ENCODE results near the gene GRID1.
"Not testable (repeated sequence)": the region's sequence is repeated elsewhere in the genome, so short reads cannot be mapped to it uniquely, and the experiment has no call there.

Gene GRID1

DNA sequence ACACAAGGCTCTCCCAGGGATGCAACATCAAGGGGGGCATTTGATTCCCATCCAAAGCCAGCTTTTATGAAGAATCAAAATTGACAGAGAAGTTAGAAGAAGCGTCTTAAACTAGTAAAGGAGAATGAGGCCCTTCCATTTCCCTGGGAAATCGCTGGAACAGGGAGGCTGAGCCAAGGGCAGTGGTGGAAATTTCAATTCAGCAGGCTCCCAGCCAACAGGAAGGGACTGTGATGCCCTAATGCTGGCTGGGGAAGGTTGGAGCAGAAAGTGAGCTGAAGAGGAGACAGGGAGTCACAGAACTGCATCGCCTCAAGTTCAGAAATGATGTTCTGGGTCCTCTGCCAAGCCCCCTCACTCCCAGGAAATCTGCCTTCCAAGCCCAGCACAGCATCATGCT lies 517.3 kb downstream of the GRID1 start:
- no peak for DNase-seq

GRCh38 chr10:85848756-85849155 lies 517.8 kb downstream of the GRID1 start:
- no peak for DNase-seq

DNA sequence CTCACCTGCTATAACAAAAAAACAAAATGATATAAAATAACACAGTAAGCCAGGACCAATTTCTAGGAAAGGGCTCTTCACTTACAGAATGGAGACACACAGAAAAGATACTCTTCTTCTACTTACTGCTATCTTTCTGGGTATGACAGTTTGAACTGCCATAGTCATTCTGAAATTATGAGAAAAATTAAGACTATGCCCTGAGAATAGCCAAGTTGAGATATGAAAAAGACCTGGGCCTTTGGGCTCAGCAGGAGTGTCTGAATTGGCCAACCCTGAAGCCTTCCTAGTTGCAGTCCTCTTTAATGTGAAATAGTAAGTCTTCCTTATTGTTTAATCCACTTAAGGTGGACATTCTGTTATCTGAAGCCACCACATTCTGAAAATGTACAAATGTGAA lies 519.5 kb downstream of the GRID1 start:
- no peak for DNase-seq

- not testable (repeated sequence) for DNase-seq
Measured at GRCh38 chr10:85838660-85839059, 527.9 kb downstream of the GRID1 start.

DNA sequence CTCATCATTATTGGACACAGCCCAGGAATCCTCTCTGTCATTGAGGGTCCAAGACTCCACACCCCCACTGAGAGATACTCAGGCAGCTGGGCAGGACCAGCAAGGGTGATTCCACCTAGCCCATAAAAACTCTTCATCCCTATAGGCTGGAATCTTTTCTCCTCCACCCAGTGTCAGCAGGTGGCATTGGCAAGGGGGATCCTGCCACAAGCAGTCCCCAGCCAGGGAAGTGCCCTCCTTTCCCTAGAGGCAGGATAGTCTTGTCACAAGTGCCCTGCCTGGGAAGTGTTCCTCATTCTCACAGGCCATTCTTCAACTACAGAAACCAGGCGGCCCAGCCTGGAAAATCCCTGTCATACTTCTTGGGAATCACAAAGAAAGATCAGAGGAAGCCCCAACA lies 533.6 kb downstream of the GRID1 start:
- no peak for DNase-seq

DNA sequence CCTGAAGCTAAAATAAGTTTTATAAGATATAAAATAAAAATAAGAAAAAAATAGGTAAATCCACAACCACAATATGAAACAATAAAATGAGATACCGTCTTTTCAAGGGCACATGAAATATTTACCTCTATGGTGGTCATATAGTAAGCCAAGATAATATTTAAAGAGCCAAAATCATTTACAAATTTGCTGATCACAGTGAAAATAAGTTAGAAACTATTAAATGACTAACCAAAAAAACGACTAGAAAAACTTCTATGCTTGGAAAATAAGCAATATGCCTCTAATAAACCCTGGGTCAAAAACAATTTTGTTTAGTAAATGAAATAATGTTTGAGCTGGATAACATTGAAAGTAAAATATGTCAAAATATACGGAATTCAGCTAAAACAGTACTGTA lies 535.2 kb downstream of the GRID1 start:
- no peak for DNase-seq

DNA sequence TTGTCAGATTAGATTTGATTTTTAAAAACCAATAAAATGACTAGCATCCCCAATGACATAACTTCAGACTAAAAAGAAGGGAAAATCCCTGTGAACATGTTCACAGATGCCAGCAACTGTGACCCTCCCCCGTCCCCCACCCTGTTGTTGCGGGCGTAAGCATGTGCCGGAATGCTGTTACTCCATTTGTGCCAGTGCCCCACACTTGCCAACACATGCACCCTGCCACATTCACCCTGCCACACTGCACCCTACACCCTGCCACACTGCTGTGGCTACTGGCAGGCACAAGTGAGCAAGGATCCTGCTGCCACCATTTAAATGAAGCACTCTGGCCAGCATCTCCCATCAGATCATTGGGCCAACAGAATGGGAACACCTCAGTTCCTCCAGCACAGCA lies 540.2 kb downstream of the GRID1 start:
- no peak for DNase-seq

GRCh38 chr10:85811405-85811804 lies 555.2 kb downstream of the GRID1 start:
- DNase-seq, result no peak

DNA sequence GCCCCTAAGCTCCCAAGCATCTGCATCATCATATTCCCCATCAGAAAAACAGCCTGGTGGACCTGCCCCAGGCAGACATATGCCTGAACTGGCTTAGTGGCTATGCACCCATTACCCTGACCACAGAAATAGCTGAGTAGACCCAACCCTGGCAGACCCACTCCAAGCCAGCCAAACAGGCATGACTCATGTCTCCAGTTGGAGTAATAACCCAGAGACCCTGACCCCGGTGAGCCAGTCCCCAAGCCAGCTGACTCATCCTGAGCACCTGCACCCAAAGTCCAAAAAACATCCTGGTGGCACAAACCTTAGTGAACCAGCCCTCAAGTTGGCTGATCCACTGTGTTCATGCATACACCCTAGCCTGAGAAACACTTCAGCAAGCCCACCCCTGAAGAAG lies 555.9 kb downstream of the GRID1 start:
- no peak for DNase-seq

GRCh38 chr10:85795460-85795859 lies 571.1 kb downstream of the GRID1 start:
- peak; percentile 12 for DNase-seq

GRCh38 chr10:85794553-85794952 lies 572.0 kb downstream of the GRID1 start:
- no peak for DNase-seq

- no peak for DNase-seq
Measured at GRCh38 chr10:85792533-85792858, 574.1 kb downstream of the GRID1 start.

GRCh38 chr10:85791818-85792532 lies 574.6 kb downstream of the GRID1 start:
- peak; percentile 31 for DNase-seq

GRCh38 chr10:85789982-85790789 lies 576.4 kb downstream of the GRID1 start:
- DNase-seq, result no peak

GRCh38 chr10:85789125-85789524 lies 577.5 kb downstream of the GRID1 start:
- DNase-seq, result no peak

DNA sequence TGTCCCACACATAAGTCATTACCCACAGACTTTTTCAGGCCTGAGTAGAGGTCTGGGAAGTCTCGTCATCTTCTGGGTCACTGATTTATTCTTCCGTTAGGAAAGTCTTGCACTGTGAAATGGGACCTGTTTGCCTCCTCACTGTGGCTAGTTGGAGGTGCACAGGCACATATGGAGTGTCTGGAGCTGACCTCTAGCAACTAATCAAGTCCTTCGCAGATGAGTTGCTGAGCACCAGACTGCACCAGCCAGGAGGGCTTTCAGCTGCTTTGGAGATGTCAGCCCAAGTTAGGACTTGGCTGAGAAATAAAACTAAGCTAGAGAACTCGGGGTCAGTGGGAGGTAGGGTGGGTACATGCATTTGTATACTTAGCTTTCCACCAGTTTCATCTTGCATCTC lies 578.0 kb downstream of the GRID1 start:
- DNase-seq, result no peak

GRCh38 chr10:85787881-85788280 lies 578.7 kb downstream of the GRID1 start:
- no peak for DNase-seq

DNA sequence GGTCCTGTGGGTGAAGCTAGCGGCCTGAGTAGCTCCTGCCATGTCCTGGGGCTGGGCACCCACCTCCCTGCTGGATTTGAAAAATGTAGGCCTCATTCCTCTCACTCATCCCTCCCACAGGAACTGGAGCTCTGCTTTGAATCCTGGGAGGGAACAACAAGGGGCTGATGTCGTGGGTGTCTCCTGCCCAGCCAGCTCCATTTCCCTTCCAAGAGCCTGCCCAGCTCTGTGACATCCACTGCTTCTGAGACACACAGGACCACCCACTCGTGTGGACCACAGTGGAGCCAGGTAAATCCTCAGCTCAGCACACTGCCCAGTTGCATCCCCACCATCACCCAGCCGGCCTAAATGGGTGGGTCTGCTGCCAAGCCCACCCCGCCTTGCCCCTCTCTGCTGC lies 579.2 kb downstream of the GRID1 start:
- DNase-seq, result no peak

DNA sequence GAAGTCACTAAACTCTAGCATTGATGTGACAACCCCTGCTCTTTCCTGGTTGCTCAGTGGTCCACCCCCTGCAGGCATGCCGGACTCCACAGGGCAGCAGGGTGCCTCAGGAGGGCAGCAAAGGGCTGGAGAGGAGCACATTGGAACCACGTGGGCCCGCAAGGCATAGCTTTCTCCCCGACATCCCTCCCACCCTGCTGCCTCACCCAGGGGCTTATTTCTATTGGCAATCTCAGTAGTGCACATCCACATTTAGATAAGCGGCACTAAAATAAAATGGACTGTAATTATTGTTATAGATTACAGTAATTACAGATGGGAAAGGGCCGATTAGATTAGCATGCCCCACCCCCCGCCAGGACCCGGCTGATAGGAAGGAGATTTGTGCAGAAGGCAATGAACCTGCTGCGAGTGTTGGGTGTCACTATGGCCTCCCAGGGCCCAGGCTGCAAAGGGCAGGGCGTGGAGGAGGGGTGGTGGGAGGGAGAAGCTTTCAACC lies 580.1 kb downstream of the GRID1 start:
- DNase-seq, result peak; percentile 20

GRCh38 chr10:85784792-85785191 lies 581.8 kb downstream of the GRID1 start:
- no peak for DNase-seq

DNA sequence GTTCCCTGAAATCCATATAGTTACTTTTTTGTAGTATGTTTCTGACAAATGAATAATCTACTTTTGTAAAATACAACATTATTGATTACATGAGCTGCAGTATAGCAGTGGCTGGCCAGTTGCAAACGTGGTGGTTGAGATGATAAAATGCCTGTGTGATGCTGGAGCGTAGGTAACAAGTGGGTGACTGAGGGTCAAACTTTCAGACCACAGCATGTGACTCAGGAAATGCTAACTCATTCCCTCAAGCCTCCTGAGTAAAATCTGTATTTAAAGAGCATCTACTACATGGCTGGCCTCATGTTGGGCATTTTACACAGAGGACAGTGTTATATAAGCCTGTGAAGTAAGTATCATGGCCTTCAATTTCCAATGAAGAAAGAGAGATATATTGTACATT lies 585.2 kb downstream of the GRID1 start:
- DNase-seq, result no peak

DNA sequence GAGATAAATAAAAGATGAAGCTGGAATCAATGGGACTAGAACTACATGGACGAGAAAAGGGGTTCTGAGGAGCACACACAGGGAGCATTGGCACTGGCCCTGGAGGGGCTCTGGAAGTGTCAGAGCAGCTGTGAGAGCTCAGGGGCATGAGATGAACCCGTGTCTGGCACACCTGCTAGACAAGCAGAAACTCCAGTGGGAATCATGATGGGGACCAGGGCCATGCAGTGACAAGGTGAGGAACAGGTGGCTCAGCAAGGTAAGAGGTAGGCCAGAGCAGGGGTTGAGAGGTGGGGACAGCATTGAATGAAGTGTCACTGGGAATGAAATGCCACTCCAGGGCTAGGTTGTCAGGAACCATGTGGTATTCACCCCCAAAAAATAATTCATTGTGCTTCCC lies 588.5 kb downstream of the GRID1 start:
- no peak for DNase-seq

- no peak for DNase-seq
Measured at GRCh38 chr10:85767891-85768290, 598.7 kb downstream of the GRID1 start.

GRCh38 chr10:85764108-85764507 lies 602.5 kb downstream of the GRID1 start:
- DNase-seq, result no peak
